SK-N-SH treated with all-trans-retinoic acid at 6 μM for 48 hours (cell line): Measurements from ENCODE around the gene DENND4C.

Source experiments
- BACH2 ChIP-seq: fragments of 250-450 bp; sonication (Bioruptor Pico); IDR thresholded peaks from 2 replicates; pipeline ENCODE4 v1.9.0; 2021; ENCODE audit warnings: mild to moderate bottlenecking, borderline replicate concordance
- CSDC2 ChIP-seq: fragments of 250-450 bp; sonication (Bioruptor Pico); IDR thresholded peaks from 2 replicates; pipeline ENCODE4 v1.5.0; 2020; ENCODE audit warnings: mild to moderate bottlenecking, moderate library complexity
- CSRNP3 ChIP-seq: fragments of 250-450 bp; sonication (Bioruptor Pico); IDR thresholded peaks from 2 replicates; pipeline ENCODE4 v1.5.1; 2021; ENCODE audit warnings: mild to moderate bottlenecking, moderate library complexity
- GLIS3 ChIP-seq: fragments of 250-450 bp; sonication (Bioruptor Pico); IDR thresholded peaks from 2 replicates; pipeline ENCODE4 v1.5.0; 2020; ENCODE audit warnings: mild to moderate bottlenecking, moderate library complexity
- ISL1 ChIP-seq: fragments of 250-450 bp; sonication (Bioruptor Pico); IDR thresholded peaks from 2 replicates; pipeline ENCODE4 v2.1.2; 2022; ENCODE audit warnings: mild to moderate bottlenecking, moderate library complexity
- PATZ1 ChIP-seq: fragments of 250-450 bp; sonication (Bioruptor Pico); IDR thresholded peaks from 2 replicates; pipeline ENCODE4 v1.8.0; 2020; ENCODE audit warnings: mild to moderate bottlenecking, moderate library complexity, borderline replicate concordance
- PPARA ChIP-seq: fragments of 250-450 bp; sonication (Bioruptor Pico); IDR thresholded peaks from 2 replicates; pipeline ENCODE4 v1.5.0; 2020; ENCODE audit warnings: mild to moderate bottlenecking, borderline replicate concordance
- TOX ChIP-seq: fragments of 250-450 bp; sonication (Bioruptor Pico); IDR thresholded peaks from 2 replicates; pipeline ENCODE4 v1.8.0; 2021; ENCODE audit warnings: mild to moderate bottlenecking, moderate library complexity, borderline replicate concordance
- ZC3H10 ChIP-seq: fragments of 250-450 bp; sonication (Bioruptor Pico); IDR thresholded peaks from 2 replicates; pipeline ENCODE4 v1.5.1; 2021; ENCODE audit warnings: mild to moderate bottlenecking, moderate library complexity
- ZFP3 ChIP-seq: fragments of 250-450 bp; sonication (Bioruptor Pico); IDR thresholded peaks from 2 replicates; pipeline ENCODE4 v1.5.0; 2020; ENCODE audit warnings: mild to moderate bottlenecking, moderate library complexity
- ZFP30 ChIP-seq: fragments of 450-650 bp; formaldehyde crosslinking; IDR thresholded peaks from 2 replicates; pipeline ENCODE4 v1.5.0; 2022; ENCODE audit warnings: mild to moderate bottlenecking, moderate library complexity
- ZNF70 ChIP-seq: fragments of 450-650 bp; formaldehyde crosslinking; IDR thresholded peaks from 2 replicates; pipeline ENCODE4 v1.5.0; 2020; ENCODE audit warnings: mild to moderate bottlenecking, moderate library complexity

GRCh38 chr9:19241728-19242127, 11.2 kb downstream of the DENND4C start:
- TF ChIP-seq ISL1 (CRISPR knock-in tag) (no peak), ZNF70 (CRISPR knock-in tag) (no peak), ZC3H10 (CRISPR knock-in tag) (no peak), PATZ1 (CRISPR knock-in tag) (no peak), BACH2 (CRISPR knock-in tag) (no peak), GLIS3 (CRISPR knock-in tag) (no peak), ZFP3 (CRISPR knock-in tag) (no peak), CSRNP3 (CRISPR knock-in tag) (no peak), PPARA (no peak), TOX (CRISPR knock-in tag) (no peak), ZFP30 (CRISPR knock-in tag) (no peak), CSDC2 (no peak)
